ENCODE measurements around the gene PDZD7. TPM values are rescaled to one million over a fixed set of nuclear protein-coding genes. Genes with fewer than 3 reads are reported as not detected.
"Not testable (repeated sequence)": the region's sequence is repeated elsewhere in the genome, so short reads cannot be mapped to it uniquely, and the experiment has no call there.

Gene PDZD7
- total RNA-seq, 2 donors from 2014 or later = 0.19 to 0.42 TPM

DNA sequence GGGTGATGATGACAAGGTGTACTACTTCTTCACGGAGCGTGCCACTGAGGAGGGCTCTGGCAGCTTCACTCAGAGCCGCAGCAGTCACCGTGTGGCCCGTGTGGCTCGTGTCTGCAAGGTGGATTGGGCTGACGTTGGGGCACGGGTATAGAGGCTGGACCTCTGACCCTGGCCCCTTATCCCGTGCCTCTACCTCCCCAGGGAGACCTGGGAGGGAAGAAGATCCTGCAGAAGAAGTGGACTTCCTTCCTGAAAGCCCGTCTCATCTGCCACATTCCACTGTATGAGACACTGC, 52.1 kb downstream of the PDZD7 start:
- DNase-seq = no peak
- Histone ChIP-seq H3K9me3 (no peaks in the 10 kb centered on the region), H3K9ac (ENCODE audit: low read depth in 2 of 2, low read length in 2 of 2) (no peak overlapping the region)

DNA sequence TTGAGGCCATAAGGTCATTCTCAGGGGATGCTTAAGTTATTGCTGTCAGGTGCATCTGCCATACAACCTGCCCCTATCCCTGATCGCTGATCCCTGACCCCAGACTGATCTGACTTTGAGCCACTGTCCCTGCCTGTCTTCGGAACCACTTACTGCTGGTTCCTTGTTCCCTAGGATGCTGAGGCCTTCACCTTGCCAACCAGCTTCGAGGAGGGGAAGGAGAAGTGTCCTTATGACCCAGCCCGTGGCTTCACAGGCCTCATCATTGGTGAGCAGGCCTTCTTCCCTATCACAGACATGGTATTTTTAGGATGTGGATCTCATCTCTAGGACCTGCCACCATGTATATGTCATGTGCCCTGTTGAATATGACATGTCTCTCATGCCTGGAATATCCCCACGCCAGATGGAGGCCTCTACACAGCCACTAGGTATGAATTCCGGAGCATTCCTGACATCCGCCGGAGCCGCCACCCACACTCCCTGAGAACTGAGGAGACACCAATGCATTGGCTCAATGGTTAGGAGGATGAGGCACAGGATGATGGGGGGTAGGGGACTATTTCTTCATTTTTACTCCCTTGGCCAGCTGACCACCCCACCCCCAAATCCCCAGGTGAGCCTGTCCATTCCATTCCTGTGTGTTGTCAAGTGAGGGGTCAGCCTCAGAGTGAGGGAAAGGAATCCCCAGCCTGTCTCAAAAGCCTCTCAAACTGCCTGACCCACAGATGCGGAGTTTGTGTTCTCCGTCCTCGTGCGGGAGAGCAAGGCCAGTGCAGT, 52.6 kb downstream of the PDZD7 start:
- intact Hi-C loops (cut with DNase I) = no loop called here
- H3K9me3 ChIP-seq = no peaks in the 10 kb centered on the region
- no peaks in the 10 kb centered on the region for H3K4me1 ChIP-seq
- H3K36me3 ChIP-seq = peaks cover 18% of the 10 kb centered on the region
- TF ChIP-seq, protein P1, sequence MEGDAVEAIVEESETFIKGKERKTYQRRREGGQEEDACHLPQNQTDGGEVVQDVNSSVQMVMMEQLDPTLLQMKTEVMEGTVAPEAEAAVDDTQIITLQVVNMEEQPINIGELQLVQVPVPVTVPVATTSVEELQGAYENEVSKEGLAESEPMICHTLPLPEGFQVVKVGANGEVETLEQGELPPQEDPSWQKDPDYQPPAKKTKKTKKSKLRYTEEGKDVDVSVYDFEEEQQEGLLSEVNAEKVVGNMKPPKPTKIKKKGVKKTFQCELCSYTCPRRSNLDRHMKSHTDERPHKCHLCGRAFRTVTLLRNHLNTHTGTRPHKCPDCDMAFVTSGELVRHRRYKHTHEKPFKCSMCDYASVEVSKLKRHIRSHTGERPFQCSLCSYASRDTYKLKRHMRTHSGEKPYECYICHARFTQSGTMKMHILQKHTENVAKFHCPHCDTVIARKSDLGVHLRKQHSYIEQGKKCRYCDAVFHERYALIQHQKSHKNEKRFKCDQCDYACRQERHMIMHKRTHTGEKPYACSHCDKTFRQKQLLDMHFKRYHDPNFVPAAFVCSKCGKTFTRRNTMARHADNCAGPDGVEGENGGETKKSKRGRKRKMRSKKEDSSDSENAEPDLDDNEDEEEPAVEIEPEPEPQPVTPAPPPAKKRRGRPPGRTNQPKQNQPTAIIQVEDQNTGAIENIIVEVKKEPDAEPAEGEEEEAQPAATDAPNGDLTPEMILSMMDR (IDR thresholded peaks at IDR 0.05) = no peak
- H3K27me3 ChIP-seq = no peaks in the 10 kb centered on the region
- no peak overlapping the region for H3K27ac ChIP-seq
- no peak for DNase-seq
- no peak overlapping the region for H3K9ac ChIP-seq (ENCODE audit: low read depth in 2 of 2, low read length in 2 of 2)
- no peak overlapping the region for H3K4me3 ChIP-seq

More for the DNA sequence above, 52.1 kb downstream of the PDZD7 start:
- H3K4me1 ChIP-seq = no peaks in the 10 kb centered on the region
- intact Hi-C loops (cut with DNase I) = no loop called here
- H3K27ac ChIP-seq = no peak overlapping the region
- TF ChIP-seq, protein P1 (IDR thresholded peaks at IDR 0.05) = no peak
- no peaks in the 10 kb centered on the region for H3K27me3 ChIP-seq
- no peak overlapping the region for H3K4me3 ChIP-seq
- H3K36me3 ChIP-seq = peaks cover 18% of the 10 kb centered on the region

DNA sequence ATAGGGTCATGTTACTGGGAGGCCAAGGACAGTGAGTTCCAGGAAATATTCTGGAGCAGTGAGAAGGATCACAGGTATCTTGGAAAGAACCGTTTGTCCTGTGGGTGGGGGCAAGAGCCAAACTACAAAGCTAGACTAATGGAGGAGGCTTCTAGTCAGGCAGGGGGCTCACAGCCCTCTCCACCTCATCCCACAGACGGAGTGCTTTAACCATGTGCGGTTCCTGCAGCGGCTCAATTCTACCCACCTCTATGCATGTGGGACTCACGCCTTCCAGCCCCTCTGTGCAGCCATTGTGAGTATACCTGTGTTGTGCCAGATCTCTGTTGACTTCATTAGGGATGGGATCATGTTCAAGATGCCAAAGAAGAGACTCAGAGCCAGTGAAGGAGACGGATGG, 53.5 kb downstream of the PDZD7 start:
- DNase-seq = no peak
- no peaks in the 10 kb centered on the region for H3K27me3 ChIP-seq
- intact Hi-C loops (cut with DNase I) = no loop called here

DNA sequence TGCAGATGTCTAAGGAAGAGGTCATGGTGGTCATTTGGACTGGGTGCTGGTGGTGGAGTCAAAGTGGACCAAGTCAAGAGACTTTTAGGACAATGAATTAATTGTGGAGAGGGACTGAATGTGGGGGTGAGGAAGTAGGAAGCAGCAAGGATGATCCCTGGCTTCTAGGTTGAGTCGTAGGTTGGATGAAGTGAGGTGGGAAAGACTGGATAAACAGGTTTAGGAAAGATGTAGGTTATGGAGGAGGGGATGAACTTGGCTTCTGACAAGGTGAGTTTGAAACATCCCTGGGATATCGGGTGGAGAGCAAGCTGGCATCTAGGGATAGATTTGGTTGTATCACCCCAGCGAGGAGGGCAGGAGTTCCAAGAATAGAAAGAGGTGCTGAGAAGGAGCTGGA, 54.0 kb downstream of the PDZD7 start:
- H3K36me3 ChIP-seq = peaks cover 18% of the 10 kb centered on the region
- intact Hi-C loops (cut with DNase I) = no loop called here
- H3K4me1 ChIP-seq = no peaks in the 10 kb centered on the region
- H3K27ac ChIP-seq = no peak overlapping the region
- TF ChIP-seq, protein P1 (IDR thresholded peaks at IDR 0.05) = no peak
- no peaks in the 10 kb centered on the region for H3K9me3 ChIP-seq
- H3K9ac ChIP-seq (ENCODE audit: low read depth in 2 of 2, low read length in 2 of 2) = no peak overlapping the region
- no peak for DNase-seq
- no peaks in the 10 kb centered on the region for H3K27me3 ChIP-seq
- H3K4me3 ChIP-seq = no peak overlapping the region

More for the DNA sequence above, 53.5 kb downstream of the PDZD7 start:
- TF ChIP-seq, protein P1 (IDR thresholded peaks at IDR 0.05) = no peak
- peaks cover 18% of the 10 kb centered on the region for H3K36me3 ChIP-seq
- no peak overlapping the region for H3K4me3 ChIP-seq
- H3K9ac ChIP-seq (ENCODE audit: low read depth in 2 of 2, low read length in 2 of 2) = no peak overlapping the region
- no peaks in the 10 kb centered on the region for H3K9me3 ChIP-seq
- no peaks in the 10 kb centered on the region for H3K4me1 ChIP-seq
- H3K27ac ChIP-seq = no peak overlapping the region

DNA sequence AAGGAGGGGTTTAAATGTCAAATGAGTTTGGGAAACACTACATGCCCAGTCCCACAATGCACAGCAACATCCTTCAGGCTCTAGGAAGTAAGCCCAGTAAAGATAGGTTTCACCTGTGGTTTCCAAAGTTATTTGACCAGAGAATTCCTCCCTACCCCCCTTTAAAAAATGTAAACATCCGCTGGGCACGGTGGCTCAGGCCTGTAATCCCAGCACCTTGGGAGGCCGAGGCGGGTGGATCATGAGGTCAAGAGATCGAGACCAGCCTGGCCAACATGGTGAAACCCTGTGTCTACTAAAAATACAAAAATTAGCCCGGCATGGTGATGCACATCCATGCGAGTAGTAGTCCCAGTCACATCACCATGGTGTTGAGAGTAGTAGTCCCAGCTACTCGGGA, 55.5 kb downstream of the PDZD7 start:
- intact Hi-C loops (cut with DNase I); H3K9me3 ChIP-seq; H3K4me3 ChIP-seq; H3K27me3 ChIP-seq; H3K27ac ChIP-seq; DNase-seq; H3K36me3 ChIP-seq; H3K9ac ChIP-seq (ENCODE audit: low read depth in 2 of 2, low read length in 2 of 2); H3K4me1 ChIP-seq: not testable (repeated sequence)

DNA sequence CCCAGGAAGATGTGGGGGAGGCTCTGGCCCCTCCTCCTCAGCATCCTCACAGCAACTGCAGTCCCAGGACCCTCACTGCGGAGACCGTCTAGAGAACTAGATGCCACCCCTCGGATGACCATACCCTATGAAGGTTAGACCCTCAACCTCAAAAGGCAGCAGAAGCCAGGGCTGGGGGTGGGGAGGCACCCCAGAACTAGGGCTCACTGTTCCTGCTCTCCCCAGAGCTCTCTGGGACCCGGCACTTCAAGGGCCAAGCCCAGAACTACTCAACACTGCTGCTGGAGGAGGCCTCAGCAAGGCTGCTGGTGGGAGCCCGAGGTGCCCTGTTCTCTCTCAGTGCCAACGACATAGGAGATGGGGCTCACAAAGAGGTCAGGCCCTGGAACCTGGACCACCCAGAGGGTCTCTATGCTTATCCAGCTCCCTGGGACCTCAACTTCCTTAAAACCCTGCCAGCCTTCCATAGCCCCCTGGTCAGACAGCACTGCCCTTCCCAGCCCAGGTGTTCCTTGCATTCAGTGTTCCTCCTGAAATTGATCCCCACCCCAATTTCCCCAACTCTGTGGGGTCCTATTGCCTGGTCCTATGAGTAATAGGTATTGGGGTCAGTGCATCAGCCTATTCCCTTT, 57.9 kb downstream of the PDZD7 start:
- intact Hi-C loops (cut with DNase I) = no loop called here
- Histone ChIP-seq H3K9ac (ENCODE audit: low read depth in 2 of 2, low read length in 2 of 2) (no peak overlapping the region), H3K36me3 (no peaks in the 10 kb centered on the region), H3K9me3 (no peaks in the 10 kb centered on the region), H3K27me3 (no peaks in the 10 kb centered on the region), H3K4me1 (no peaks in the 10 kb centered on the region), H3K27ac (no peak overlapping the region), H3K4me3 (no peak overlapping the region)
- DNase-seq = no peak
- TF ChIP-seq, protein P1 (IDR thresholded peaks at IDR 0.05) = no peak
